ENCODE data around the gene SAMD14.

GRCh38 chr17:50090971-50091917, 38.7 kb downstream of the SAMD14 start:
- no peak for TF ChIP-seq CTCF (IDR thresholded peaks at IDR 0.05)
- no peak for TF ChIP-seq POLR2A (IDR thresholded peaks at IDR 0.05)

Measured in right lobe of liver (tissue), 4 donors.